ENCODE measurements around the gene OR5H14.

DNA sequence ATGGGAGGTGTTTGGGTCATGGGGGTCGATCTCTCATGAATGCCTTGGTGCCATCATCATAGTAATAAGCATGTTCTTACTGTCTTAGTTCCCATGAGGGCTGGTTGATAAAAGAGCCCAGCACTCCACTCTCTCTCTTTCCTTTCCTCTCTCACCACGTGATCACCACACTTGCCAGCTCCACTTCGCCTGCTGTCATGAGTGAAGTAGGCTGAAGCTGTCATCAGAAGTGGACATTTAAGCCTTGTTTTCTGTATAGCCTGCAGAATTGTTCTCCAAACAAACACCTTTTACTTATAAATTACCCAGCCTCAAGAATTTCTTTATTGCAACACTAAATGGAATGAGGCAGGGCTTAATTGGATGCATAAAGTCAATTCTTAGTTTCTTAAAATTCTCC is 10.6 kb upstream of the OR5H14 start:
- TF ChIP-seq SNAI2 (CRISPR knock-in tag; IDR thresholded peaks at IDR 0.05) = no peak
- TF ChIP-seq ZFP30 (CRISPR knock-in tag; IDR thresholded peaks at IDR 0.05) = no peak
- no peak for TF ChIP-seq ISL1 (CRISPR knock-in tag; IDR thresholded peaks at IDR 0.05)
- TF ChIP-seq ZC3H10 (CRISPR knock-in tag; IDR thresholded peaks at IDR 0.05) = no peak
